SK-N-MC (cell line): ENCODE data around the gene GNG13.

ENCODE experiments used
- EZH2 ChIP-seq: fragments of 200-600 bp; sonication (generic); IDR thresholded peaks from one replicate; pipeline ENCODE4 v1.6.1; 2017; ENCODE audit warnings: antibody characterized with exemption
- FOXP2 ChIP-seq: optimal IDR thresholded peaks from 2 replicates; pipeline ENCODE3; 2011; ENCODE audit warnings: mild to moderate bottlenecking, moderate library complexity; ENCODE audit not compliant: insufficient read depth; ENCODE audit errors: extremely low read length, control extremely low read depth
- POLR2AphosphoS5 ChIP-seq: IDR thresholded peaks from 2 replicates; pipeline ENCODE4 v1.6.1; 2012; ENCODE audit warnings: mild to moderate bottlenecking, low read depth, low read length, borderline replicate concordance

DNA sequence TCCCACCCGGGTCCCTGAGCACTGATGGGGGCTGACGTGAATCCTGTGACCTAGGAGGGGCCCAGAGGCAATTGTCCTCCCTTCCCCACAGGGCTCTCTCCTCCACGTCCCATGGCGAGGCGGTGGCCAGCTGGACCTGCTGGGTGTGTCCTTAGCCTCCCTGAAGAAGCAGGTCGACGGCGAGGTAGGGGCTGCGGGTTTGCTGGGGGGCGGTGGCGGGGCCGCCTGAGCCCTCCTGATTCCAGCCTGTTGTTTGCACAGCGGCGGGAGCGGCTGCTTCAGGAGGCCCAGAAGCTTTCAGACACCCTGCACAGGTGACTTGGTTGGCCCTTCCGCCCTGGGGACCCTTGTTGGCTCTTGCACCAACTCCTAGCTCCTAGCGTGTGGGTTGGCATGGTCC lies 10.4 kb downstream of the GNG13 start:
- no peak for TF ChIP-seq POLR2AphosphoS5
- no peak for TF ChIP-seq EZH2
- TF ChIP-seq FOXP2, result no peak
